Pancreas (tissue), 10 donors: ENCODE data around the gene SLC5A11. TPM values are rescaled to one million over a fixed set of nuclear protein-coding genes. Genes with fewer than 3 reads are reported as not detected.
A peak's percentile ranks its signal among the peaks of the same experiment; 100 is the strongest.

Experiments
- ATAC-seq, 4 donors: fragments of 200-7000 bp; cut with Tn5 transposase; one replicate each; pipeline versions ENCODE4 v1.8.0 to v1.9.1; 2020; ENCODE audit warnings: mild to moderate bottlenecking in 4 of 4, moderate library complexity in 4 of 4
- DNase-seq, 6 donors: peaks; one replicate each; pipeline ENCODE4 v3.0.0-alpha.2; 2020
- FAIRE-seq: peaks from 2 replicates; lab custom pipeline; 2012; peaks lifted over from hg19 to GRCh38; lab: Jason Lieb, UNC
- H3K27ac ChIP-seq, 4 donors: fragments of 200-600 bp; sonication (generic); 1 replicate in 3 of 4; 2 replicates in 1 of 4; pipeline versions ENCODE4 v1.5.0 to v1.8.0; 2020
- H3K27me3 ChIP-seq, 4 donors: fragments of 200-600 bp; one replicate each; pipeline ENCODE4 v1.8.0; 2021
- H3K36me3 ChIP-seq, 3 donors: fragments of 200-600 bp; sonication (generic) in 1 of 3; one replicate each; pipeline versions ENCODE4 v1.5.0 to v1.8.0; 2020 to 2021
- H3K4me1 ChIP-seq, 3 donors: fragments of 200-600 bp; one replicate each; pipeline ENCODE4 v1.8.0; 2021
- H3K4me3 ChIP-seq, 4 donors: fragments of 200-600 bp; sonication (generic) in 2 of 4; one replicate each; pipeline versions ENCODE4 v1.5.0 to v1.8.0; 2020 to 2021
- H3K9me3 ChIP-seq, 4 donors: fragments of 200-600 bp; one replicate each; pipeline ENCODE4 v1.8.0; 2021
- WGBS, 2 donors: extraction: QIAGEN DNeasy Blood & Tissue Kit; methylation state at CpG; one replicate each; pipeline ENCODE4 v1.1.7; 2013; 5-methylcytosine and 5-hydroxymethylcytosine counted together
- intact Hi-C, 3 donors: fragments of 100-400 bp; cut with DNase I; formaldehyde crosslinking; loops; one replicate each; pipeline versions ENCODE4 v1.11.1 to v1.14.2; 2022
- polyA plus RNA-seq, 2 donors: library from polyadenylated mRNA; stranded (reverse); fragments of 200-250 nt; gene quantifications; one replicate each; pipeline ENCODE4 v1.2.3, GENCODE V29; 2013
- total RNA-seq, 6 donors: library from RNA; stranded (reverse); fragmentation: NEBNext Ultra II Directional in 4 of 6; extraction: Animal tissue kit (Norgen Biotek cat#: 25700) in 4 of 6; gene quantifications; one replicate each; pipeline versions ENCODE4 v1.2.1 to v1.2.4, GENCODE V29; 2021 to 2023
- TF ChIP-seq, protein P1 (sequence below), 4 donors: fragments of 200-600 bp; sonication (generic) in 3 of 4; IDR thresholded peaks; one replicate each; pipeline versions ENCODE4 v1.5.0 to v1.8.0; 2021; ENCODE audit warnings: antibody characterized with exemption in 4 of 4
- donor health status: healthy with polysubstance abuse.
- donor health status: DM: no; HTN: no; CAD: no; lungs with moderate emphysema.
- donor health status: DM: no; HTN: no; CAD: no.
- donor health status: control.
- donor health status: control.
- donor health status: Bipolar disorder and iron deficiency.
- donor health status: DM: yes; HTN: yes; CAD: no.
- donor health status: DM: no; HTN: no; CAD: no.
- donor health status: DM: no; HTN: no; CAD: no.
- donor health status: DM: yes; HTN: yes; CAD: no.

Gene SLC5A11
- total and polyA plus RNA-seq, 8 donors, result 0.08 to 1.0 (median 0.25) TPM; not detected in 2

DNA sequence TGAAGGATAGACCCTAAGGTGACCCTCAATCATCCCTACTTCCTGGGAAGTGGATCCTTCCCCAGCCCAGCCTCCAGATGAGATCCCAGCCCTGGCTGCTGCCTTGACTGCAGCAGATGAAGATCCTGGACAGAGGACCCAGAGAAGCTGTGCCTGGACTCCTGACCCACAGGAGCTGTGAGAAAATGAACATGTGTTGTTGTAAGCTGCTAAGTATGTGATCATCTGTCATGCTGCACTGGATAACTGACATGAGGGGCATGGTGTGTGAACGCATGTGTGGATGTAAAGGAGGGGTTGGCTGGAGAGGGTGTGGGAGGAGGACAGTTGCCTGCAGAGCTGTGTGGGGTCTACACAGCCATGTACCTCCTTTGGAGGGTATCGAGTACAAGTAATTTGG, 69.3 kb downstream of the SLC5A11 start:
- Histone ChIP-seq H3K9me3 (no peaks in the 10 kb centered on the region), H3K36me3 (peaks cover 0 to 19% (median 8%) of the 10 kb centered on the region in 3 donors), H3K4me1 (no peaks in the 10 kb centered on the region), H3K27me3 (no peaks in the 10 kb centered on the region), H3K4me3 (no peak overlapping the region), H3K27ac (no peak overlapping the region)
- intact Hi-C loops, result no loop called here
- DNase-seq, result no peak
- ATAC-seq, result peak in 3 of 4 donors; percentile 51 to 70 (median 57)
- no peak for FAIRE-seq
- TF ChIP-seq, protein P1, sequence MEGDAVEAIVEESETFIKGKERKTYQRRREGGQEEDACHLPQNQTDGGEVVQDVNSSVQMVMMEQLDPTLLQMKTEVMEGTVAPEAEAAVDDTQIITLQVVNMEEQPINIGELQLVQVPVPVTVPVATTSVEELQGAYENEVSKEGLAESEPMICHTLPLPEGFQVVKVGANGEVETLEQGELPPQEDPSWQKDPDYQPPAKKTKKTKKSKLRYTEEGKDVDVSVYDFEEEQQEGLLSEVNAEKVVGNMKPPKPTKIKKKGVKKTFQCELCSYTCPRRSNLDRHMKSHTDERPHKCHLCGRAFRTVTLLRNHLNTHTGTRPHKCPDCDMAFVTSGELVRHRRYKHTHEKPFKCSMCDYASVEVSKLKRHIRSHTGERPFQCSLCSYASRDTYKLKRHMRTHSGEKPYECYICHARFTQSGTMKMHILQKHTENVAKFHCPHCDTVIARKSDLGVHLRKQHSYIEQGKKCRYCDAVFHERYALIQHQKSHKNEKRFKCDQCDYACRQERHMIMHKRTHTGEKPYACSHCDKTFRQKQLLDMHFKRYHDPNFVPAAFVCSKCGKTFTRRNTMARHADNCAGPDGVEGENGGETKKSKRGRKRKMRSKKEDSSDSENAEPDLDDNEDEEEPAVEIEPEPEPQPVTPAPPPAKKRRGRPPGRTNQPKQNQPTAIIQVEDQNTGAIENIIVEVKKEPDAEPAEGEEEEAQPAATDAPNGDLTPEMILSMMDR (IDR thresholded peaks at IDR 0.05), result no peak
- 58 to 65% methylated on average over 2 of the region's 2 CpGs for WGBS, 2 donors

DNA sequence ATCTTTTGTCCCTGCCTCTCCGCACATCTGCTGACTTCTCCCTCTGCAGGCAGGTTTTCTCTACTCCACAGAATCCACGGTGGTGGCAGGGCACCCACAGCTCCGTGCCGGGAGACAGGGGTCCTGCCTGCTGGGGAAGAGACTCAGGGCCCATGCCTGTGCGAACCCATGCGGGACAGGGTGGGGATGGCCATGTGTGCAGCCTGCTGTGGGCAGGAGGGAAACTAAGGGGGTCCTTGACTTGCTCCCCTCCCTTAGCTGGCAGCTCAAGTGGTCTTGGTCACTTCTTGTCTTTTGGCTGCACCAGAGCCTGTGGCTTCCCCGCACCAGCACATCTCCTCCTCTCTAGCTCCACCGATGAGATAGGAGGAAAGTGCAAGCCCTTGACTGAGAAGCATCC, 69.8 kb downstream of the SLC5A11 start:
- no peak for DNase-seq
- WGBS, 2 donors, result 69 to 74% methylated on average over 8 of the region's 8 CpGs
- Histone ChIP-seq H3K4me3 (no peak overlapping the region), H3K27me3 (no peaks in the 10 kb centered on the region), H3K27ac (no peak overlapping the region), H3K9me3 (no peaks in the 10 kb centered on the region), H3K4me1 (no peaks in the 10 kb centered on the region), H3K36me3 (peaks cover 0 to 20% (median 8%) of the 10 kb centered on the region in 3 donors)
- no peak for FAIRE-seq
- intact Hi-C loops, result no loop called here
- TF ChIP-seq, protein P1 (IDR thresholded peaks at IDR 0.05), result no peak
- peak in 1 of 4 donors; percentile 8 for ATAC-seq

DNA sequence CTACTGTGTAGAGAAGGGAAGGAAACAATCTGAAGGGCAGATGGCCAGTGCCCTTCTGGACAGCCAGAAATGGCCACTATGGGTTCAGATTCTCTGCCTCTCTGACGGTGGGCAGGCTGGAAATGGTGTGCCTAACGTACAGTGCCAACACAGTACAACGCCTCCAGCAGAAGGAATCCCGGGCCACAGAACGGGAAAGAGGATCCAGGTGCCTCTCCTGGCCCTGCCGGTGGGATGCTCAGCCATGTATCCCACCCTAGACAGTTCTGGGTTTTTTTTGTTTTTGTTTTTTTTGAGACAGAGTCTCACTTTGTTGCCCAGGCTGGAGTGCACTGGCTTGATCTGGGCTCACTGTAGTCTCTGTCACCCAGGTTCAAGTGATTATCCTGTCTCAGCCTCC, 71.5 kb downstream of the SLC5A11 start:
- FAIRE-seq (no peak), ATAC-seq (no peak), DNase-seq (no peak)
- intact Hi-C loops, result no loop called here
- TF ChIP-seq, protein P1 (IDR thresholded peaks at IDR 0.05), result no peak
- Histone ChIP-seq H3K4me3 (no peak overlapping the region), H3K27me3 (no peaks in the 10 kb centered on the region), H3K4me1 (no peaks in the 10 kb centered on the region), H3K36me3 (peaks cover 0 to 34% (median 8%) of the 10 kb centered on the region in 3 donors), H3K9me3 (no peaks in the 10 kb centered on the region), H3K27ac (no peak overlapping the region)
- WGBS, 2 donors, result 96 to 100% methylated on average over 6 of the region's 6 CpGs

DNA sequence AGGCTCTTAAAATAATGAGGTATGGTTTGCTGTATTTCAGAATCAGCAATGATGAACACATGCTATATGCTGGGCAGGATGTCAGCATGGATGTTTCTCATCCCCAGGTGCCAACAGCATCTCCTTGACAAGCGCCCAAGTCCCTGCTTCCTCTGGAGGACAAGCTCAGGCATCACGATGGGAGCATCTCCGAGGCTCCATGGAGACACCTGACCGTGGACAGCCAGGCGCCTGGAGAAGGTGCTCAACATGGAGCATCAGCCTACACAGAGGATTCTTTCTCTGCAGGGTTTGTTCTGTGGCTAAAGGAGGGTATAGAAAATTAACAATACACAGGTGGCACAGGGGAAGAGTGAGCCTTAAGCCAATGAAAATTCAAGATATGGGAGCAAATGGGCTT, 72.1 kb downstream of the SLC5A11 start:
- Histone ChIP-seq H3K27me3 (no peaks in the 10 kb centered on the region), H3K27ac (no peak overlapping the region), H3K4me1 (no peaks in the 10 kb centered on the region), H3K9me3 (no peaks in the 10 kb centered on the region), H3K4me3 (no peak overlapping the region), H3K36me3 (peaks cover 0 to 34% (median 8%) of the 10 kb centered on the region in 3 donors)
- intact Hi-C loops, result no loop called here
- DNase-seq, result no peak
- TF ChIP-seq, protein P1 (IDR thresholded peaks at IDR 0.05), result no peak
- 94% methylated on average over 5 of the region's 5 CpGs for WGBS, 2 donors
- ATAC-seq, result no peak
- FAIRE-seq, result no peak

DNA sequence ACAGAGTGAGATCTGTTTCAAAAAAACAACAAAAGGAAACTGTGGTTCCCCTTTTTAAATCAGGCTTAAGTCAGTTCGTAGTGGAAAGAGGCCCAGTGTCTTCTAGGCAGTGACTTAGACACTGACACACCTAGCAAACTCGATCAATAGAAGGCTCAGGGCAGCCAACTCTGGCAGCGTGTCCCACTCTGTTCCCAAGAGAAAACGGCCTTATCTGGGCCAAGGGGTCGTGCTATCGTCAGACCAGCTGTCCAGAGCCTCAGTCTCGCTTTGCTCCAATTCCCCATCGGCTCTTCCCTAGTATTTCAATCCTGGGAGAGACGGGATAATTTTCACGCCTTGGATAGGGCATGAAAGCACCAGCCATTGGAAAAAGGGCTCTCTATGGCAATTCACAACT, 72.9 kb downstream of the SLC5A11 start:
- intact Hi-C loops, result no loop called here
- Histone ChIP-seq H3K27ac (no peak overlapping the region), H3K9me3 (no peaks in the 10 kb centered on the region), H3K27me3 (no peaks in the 10 kb centered on the region), H3K4me3 (no peak overlapping the region), H3K36me3 (peaks cover 0 to 34% (median 8%) of the 10 kb centered on the region in 3 donors), H3K4me1 (no peaks in the 10 kb centered on the region)
- ATAC-seq (no peak), FAIRE-seq (no peak), DNase-seq (no peak)
- 89 to 94% methylated on average over 10 of the region's 10 CpGs for WGBS, 2 donors
- TF ChIP-seq, protein P1 (IDR thresholded peaks at IDR 0.05), result no peak
